GM21390 (cell line): Measurements from ENCODE around the gene STAB2.

Experiments used
- ATAC-seq: cut with Tn5 transposase; IDR thresholded peaks from one replicate; pipeline ENCODE4 v1.9.1; 2021; ENCODE audit not compliant: unreplicated experiment

The STAB2 gene

GRCh38 chr12:103578926-103579325 lies 8.1 kb upstream of the STAB2 start:
- ATAC-seq, result no peak

- no peak for ATAC-seq
Observed at GRCh38 chr12:103580026-103580425, 7.0 kb upstream of the STAB2 start.

GRCh38 chr12:103583008-103583407 lies 4.1 kb upstream of the STAB2 start:
- no peak for ATAC-seq

- no peak for ATAC-seq
Observed at GRCh38 chr12:103586132-103586531, 941 bp upstream of the STAB2 start.

- no peak for ATAC-seq
Observed at GRCh38 chr12:103588680-103589079, 1.6 kb downstream of the STAB2 start.

- peak; percentile 59 for ATAC-seq
Observed at GRCh38 chr12:103589517-103589916, 2.4 kb downstream of the STAB2 start.

- ATAC-seq, result no peak
Observed at GRCh38 chr12:103590271-103590670, 3.2 kb downstream of the STAB2 start.

- no peak for ATAC-seq
Observed at GRCh38 chr12:103596981-103597380, 9.9 kb downstream of the STAB2 start.

GRCh38 chr12:103599274-103599673 lies 12.2 kb downstream of the STAB2 start:
- no peak for ATAC-seq

- ATAC-seq, result no peak
Observed at GRCh38 chr12:103600967-103601728, 14.1 kb downstream of the STAB2 start.

- ATAC-seq, result no peak
Observed at GRCh38 chr12:103620395-103620794, 33.3 kb downstream of the STAB2 start.

GRCh38 chr12:103623716-103624115 lies 36.6 kb downstream of the STAB2 start:
- ATAC-seq, result no peak

- no peak for ATAC-seq
Observed at GRCh38 chr12:103626498-103626897, 39.4 kb downstream of the STAB2 start.

GRCh38 chr12:103627189-103627855 lies 40.2 kb downstream of the STAB2 start:
- no peak for ATAC-seq

GRCh38 chr12:103632554-103633216 lies 45.6 kb downstream of the STAB2 start:
- peak; percentile 85 for ATAC-seq

- ATAC-seq, result no peak
Observed at GRCh38 chr12:103634732-103635131, 47.7 kb downstream of the STAB2 start.

- no peak for ATAC-seq
Observed at GRCh38 chr12:103635419-103635818, 48.3 kb downstream of the STAB2 start.

GRCh38 chr12:103637021-103637420 lies 49.9 kb downstream of the STAB2 start:
- no peak for ATAC-seq

GRCh38 chr12:103637429-103637828 lies 50.4 kb downstream of the STAB2 start:
- no peak for ATAC-seq

GRCh38 chr12:103639983-103640382 lies 52.9 kb downstream of the STAB2 start:
- no peak for ATAC-seq

- peak; percentile 58 for ATAC-seq
Observed at GRCh38 chr12:103640410-103640809, 53.3 kb downstream of the STAB2 start.

- ATAC-seq, result peak; percentile 84
Observed at GRCh38 chr12:103640831-103641230, 53.8 kb downstream of the STAB2 start.
